ENCODE results near the gene GTF2H1.

Gene GTF2H1

GRCh38 chr11:18321969-18322711 is at the start of gene GTF2H1, which contains the start of gene HPS5:
GTF2H1 (plus strand) TSS chr11:18322567; CDS start chr11:18333075, 10,508 bp downstream.
HPS5 (minus strand) TSS chr11:18322140; CDS start chr11:18317858, 4,282 bp downstream.
- peak; percentile 97 for DNase-seq

DNA sequence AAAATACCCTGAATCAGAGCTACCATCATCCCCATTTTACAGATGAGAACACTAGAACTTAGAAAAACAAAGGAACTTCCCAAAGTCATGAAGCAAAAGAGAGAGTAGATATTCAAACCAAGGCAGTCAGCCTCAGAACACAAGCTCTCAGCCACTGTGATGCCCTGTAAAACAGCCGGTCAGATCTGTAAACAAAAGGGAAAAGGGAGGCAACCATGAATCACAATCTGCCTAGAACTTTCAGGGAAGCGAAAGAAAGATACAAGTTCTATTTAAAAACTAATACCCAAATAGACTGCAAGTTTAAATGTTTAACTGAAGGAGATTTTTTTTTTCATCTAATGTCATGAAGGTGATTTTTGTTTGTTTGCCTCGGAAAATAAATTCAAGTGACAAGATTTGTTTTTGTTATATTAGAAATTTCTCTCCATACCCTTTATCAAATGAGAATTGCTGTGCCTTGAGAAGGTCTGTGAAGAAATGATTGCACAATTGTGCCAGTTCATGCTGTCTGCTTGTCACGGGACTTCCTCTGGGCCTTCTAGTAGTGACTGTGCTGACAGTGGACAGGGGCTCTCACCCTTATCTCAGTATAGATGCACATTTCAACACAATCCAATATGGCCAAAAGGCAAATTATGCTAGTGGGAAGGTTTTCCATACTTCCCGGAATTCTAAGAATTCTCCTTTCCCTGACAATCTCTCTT is 44.6 kb upstream of the GTF2H1 start:
- peak; percentile 50 for DNase-seq

- DNase-seq, result no peak
These were observed 41.8 kb upstream of the GTF2H1 start for GRCh38 chr11:18280438-18281045.

DNA sequence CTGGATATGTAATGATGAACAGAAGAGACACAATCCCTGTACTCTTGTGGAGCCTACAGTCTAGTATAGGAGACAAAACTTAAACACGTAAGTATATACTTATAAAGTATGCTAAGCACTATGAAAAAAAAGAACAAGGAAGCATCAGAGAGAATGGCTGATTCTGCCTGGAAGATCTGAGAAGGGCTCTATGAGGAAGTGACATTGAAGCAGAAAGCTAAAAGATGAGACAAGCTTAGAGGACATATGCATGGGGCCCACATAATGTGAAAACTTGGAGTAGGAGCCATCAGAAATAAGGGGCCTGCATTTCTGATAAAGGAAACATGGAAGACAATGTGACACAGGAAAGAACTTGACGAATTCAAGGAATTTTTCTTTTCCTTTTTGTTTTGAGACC is 39.7 kb upstream of the GTF2H1 start:
- DNase-seq, result no peak

GRCh38 chr11:18285841-18286240 is 36.5 kb upstream of the GTF2H1 start:
- DNase-seq, result no peak

DNA sequence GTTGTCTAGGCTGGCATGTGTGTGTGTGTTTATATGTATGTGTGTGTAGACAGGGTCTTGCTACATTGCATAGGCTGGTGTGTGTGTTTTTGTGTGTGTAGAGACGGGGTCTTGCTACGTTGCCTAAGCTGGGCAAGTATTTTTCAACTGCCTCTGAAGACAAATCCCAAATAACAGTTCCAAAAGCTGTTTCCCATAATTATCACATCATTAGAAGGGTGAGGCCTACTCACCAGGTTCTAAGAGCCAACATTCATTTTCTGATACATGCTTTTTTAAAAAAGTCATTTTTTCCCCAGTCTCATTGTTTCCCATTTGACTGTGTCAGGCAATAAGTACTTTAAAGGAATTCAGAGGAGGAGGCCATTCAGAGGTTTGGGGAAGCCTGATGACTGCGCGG is 33.5 kb upstream of the GTF2H1 start:
- DNase-seq, result no peak

GRCh38 chr11:18294862-18295261 is 27.5 kb upstream of the GTF2H1 start:
- DNase-seq, result no peak

GRCh38 chr11:18295316-18295715 is 27.1 kb upstream of the GTF2H1 start:
- no peak for DNase-seq

DNA sequence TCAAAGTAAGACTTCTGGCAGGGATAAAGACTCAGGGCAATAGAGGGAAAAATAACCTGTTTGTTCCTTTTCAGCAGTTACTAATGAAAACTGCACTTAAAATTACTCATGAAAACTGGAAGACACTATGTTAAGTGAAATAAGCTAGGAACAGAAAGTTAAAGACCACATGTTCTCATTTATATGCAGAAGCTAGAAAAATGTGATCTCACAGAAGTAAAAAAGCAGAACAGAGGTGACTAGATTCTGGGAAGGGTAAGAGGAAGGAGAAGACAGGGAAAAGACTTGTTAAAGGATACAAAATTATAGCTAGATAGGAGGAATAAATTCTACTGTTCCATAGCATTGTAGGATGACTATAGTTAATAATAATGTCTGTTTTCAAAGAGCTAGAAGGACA is 22.6 kb upstream of the GTF2H1 start:
- no peak for DNase-seq

DNA sequence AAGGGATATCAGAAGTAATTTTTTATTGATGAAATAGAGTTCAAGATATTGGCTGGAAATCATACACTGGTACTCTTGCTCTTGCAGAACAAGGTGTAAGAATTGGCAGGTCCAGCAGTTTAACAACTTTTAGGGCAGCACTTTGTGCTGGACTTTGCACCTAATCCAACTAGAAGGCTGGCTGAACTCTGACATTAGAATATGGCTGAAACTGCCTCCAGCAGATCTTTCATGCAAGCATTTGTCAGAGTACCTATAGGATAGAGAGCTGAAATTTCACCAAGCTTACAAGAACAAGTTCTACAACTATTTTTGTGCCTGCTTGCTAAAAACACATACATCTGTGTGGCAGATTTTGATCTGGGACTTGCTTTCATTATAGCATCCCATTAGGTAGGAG is 17.6 kb upstream of the GTF2H1 start:
- DNase-seq, result no peak

- DNase-seq, result no peak
These were observed 14.8 kb upstream of the GTF2H1 start for GRCh38 chr11:18307461-18308139.

DNA sequence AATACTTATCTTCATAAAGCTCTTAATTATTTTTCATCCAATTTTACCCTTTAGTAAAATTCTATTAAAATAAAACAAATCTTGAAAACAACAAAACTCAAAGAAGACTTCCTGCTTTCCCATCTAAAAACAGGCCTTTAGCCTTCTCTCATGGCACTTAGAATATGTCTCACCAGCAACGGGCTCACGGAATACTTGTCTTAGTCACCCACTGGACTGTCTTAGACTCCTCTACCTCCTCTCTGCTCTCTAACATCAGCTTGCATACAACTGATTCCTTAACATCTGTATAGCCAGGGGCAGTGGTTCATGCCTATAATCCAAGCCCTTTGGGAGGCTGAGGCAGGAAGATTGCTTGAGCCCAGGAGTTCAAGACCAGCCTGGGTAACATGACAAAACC is 14.1 kb upstream of the GTF2H1 start:
- no peak for DNase-seq

GRCh38 chr11:18309691-18310090 is 12.7 kb upstream of the GTF2H1 start:
- DNase-seq, result no peak

GRCh38 chr11:18310800-18311340 is 11.5 kb upstream of the GTF2H1 start:
- DNase-seq, result no peak

GRCh38 chr11:18312012-18312411 is 10.4 kb upstream of the GTF2H1 start:
- DNase-seq, result no peak

DNA sequence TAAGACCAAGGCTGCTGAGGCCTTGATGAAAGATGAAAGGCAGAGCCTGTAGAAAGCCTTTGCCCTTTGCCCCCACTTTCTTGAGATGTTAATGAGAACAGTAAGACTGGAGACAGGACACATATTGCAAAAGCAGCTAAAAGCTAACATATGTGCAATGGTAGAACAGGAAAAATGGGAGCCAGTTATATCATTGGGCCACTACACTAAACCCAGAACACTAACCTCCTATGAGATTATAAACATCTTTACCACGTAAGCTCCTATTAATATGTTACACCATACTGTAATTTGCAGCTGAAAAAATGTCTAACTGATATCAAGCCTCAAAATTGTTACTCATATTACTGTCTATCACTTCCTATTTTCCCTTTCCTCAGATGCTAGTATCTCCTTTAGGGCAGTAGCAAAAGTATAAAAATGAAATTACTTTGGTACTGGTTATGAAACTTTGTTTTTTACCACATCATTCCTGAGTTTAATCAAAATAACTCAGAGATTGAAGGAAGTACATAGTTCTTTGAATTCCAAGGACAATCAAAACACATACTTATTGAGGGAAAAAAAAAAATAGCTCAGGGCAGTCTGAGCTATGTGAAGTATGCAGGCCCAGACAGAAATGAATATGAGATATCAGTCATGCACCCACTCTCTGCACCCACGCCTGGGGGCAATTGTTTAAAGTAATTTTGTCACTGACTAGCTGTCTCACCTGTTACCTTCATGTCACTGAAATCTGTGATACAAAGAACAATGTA is 9.5 kb upstream of the GTF2H1 start:
- DNase-seq, result no peak

GRCh38 chr11:18313965-18314763 is 8.2 kb upstream of the GTF2H1 start:
- no peak for DNase-seq

DNA sequence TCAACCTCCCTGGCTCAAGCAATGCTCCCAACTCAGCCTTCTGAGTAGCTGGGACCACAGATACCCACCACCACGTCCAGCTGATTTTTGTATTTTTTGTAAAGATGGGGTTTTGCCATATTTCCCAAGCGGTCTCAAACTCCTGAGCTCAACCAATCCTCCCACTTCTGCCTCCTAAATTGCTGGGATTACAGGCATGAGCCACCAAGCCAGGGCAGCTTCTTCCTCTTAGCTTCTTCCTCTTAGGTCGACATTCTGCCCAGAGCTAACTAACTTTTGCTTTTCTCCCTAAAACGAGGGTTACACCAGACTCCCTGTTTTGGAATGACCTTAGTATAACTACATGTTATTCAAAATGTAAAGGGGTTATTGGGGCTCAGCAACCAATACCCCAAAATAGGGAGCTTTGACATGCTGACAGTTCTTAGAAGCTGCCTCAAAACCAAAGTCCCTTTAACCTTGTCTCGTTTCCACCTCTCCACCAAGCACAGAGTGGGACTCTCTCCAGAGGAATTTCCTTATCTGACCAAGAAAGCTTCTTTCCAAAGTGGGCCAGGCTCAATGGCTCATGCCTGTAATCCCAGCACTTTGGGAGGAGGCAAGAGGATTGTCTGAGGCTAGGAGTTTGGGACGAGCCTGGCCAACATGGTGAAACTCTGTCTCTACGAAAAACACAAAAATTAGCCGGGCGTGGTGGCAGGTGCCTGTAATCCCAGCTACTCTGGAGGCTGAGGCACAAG is 7.4 kb upstream of the GTF2H1 start:
- DNase-seq, result no peak

DNA sequence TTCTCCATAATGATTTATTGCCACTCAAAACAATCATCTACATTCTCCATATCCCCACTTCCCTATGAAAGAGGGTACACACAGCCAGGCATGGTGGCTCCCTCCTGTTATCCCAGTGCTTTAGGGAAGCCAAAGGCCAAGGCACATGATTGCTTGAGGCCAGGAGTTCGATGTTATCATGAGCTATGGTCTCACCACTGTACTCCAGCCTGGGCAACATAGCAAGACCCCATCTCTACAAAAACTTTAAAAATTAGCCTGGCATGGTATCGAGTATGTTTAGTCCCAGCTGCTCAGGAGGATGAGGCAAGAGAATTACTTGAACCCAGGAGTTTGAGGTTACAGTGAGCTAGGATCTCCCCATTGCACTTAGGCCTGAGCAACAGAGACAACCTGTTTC is 6.5 kb upstream of the GTF2H1 start:
- no peak for DNase-seq

DNA sequence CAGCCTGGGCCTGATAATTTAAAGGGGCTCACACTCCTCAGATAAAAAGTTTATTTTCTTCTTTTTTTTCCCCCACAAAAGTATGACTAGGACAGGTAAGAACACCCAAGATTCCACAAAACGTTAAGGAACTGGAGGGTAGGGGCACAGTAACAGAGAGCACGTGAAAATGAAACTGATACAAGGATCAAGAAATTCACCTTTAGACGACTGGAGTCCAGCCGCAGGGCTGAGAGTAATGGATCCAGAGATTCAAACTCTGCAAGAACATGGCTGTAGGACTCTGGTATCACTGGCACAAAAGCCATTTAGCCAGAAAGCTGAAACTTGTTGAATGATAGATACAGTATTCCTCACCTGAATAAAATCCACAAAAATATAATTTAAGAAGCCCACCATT is 4.8 kb upstream of the GTF2H1 start:
- DNase-seq, result no peak

DNA sequence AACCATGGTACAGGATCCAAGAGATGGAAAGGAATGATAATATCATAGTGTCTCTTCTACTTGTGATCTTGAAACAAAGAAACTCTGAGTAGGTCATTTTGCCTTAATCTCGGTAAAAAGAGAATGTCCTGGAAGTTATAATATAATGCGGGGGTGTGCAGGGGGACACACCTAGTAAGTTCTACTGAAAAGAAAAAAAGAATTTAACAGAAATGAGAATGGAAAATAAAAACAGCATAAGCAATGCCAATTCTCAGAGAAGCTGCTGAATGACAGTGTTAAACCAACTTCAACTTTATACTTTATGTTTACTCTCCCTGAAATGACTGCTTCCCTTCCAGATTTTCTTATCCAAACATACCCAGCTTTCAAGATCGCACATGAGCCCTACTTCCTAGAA is 2.5 kb upstream of the GTF2H1 start:
- DNase-seq, result no peak

Measured in CD4-positive, alpha-beta T cell treated with Interleukin-15 for 1 hour (primary cell).